Measurements from ENCODE around the gene ANKRD50.
A peak's percentile ranks its signal among the peaks of the same experiment; 100 is the strongest.

ANKRD50 gene

GRCh38 chr4:124710015-124710741, 2.4 kb downstream of the ANKRD50 start:
- DNase-seq: no peak

GRCh38 chr4:124708517-124709300, 3.8 kb downstream of the ANKRD50 start:
- DNase-seq: no peak

GRCh38 chr4:124705393-124705792, 7.1 kb downstream of the ANKRD50 start:
- DNase-seq: no peak

GRCh38 chr4:124703154-124703553, 9.4 kb downstream of the ANKRD50 start:
- no peak for DNase-seq

GRCh38 chr4:124697441-124697840, 15.1 kb downstream of the ANKRD50 start:
- DNase-seq: no peak

GRCh38 chr4:124696182-124696581, 16.4 kb downstream of the ANKRD50 start:
- no peak for DNase-seq

GRCh38 chr4:124694946-124695598, 17.5 kb downstream of the ANKRD50 start:
- DNase-seq: no peak

- DNase-seq: no peak
Measured at GRCh38 chr4:124694306-124694705, 18.2 kb downstream of the ANKRD50 start.

GRCh38 chr4:124691801-124692200, 20.7 kb downstream of the ANKRD50 start:
- no peak for DNase-seq

- no peak for DNase-seq
Measured at GRCh38 chr4:124686279-124686678, 26.3 kb downstream of the ANKRD50 start.

- no peak for DNase-seq
Measured at GRCh38 chr4:124685851-124686250, 26.7 kb downstream of the ANKRD50 start.

GRCh38 chr4:124684301-124684700, 28.2 kb downstream of the ANKRD50 start:
- no peak for DNase-seq

GRCh38 chr4:124682384-124682783, 30.1 kb downstream of the ANKRD50 start:
- DNase-seq: no peak

- no peak for DNase-seq
Measured at GRCh38 chr4:124666496-124666895, 46.0 kb downstream of the ANKRD50 start.

- DNase-seq: no peak
Measured at GRCh38 chr4:124658795-124659194, 53.7 kb downstream of the ANKRD50 start.

- no peak for DNase-seq
Measured at GRCh38 chr4:124650614-124651013, 61.9 kb downstream of the ANKRD50 start.

GRCh38 chr4:124647599-124647998, 64.9 kb downstream of the ANKRD50 start:
- no peak for DNase-seq

- no peak for DNase-seq
Measured at GRCh38 chr4:124644621-124645020, 67.9 kb downstream of the ANKRD50 start.

- DNase-seq: no peak
Measured at GRCh38 chr4:124642846-124643245, 69.7 kb downstream of the ANKRD50 start.

GRCh38 chr4:124641715-124642381, 70.7 kb downstream of the ANKRD50 start:
- DNase-seq: peak in 1 of 2 experiments; percentile 55

GRCh38 chr4:124640022-124640730, 72.4 kb downstream of the ANKRD50 start:
- peak; percentile 6 to 62 for DNase-seq

- no peak for DNase-seq
Measured at GRCh38 chr4:124637321-124637720, 75.2 kb downstream of the ANKRD50 start.
